SK-N-SH treated with all-trans-retinoic acid at 6 μM for 48 hours (cell line): ENCODE data around the gene GLYATL2.

Experiments used
- ATAC-seq: fragments of 200-7000 bp; cut with Tn5 transposase; 3 replicates; pipeline ENCODE4 v1.9.1; 2020; ENCODE audit warnings: mild to moderate bottlenecking, moderate library complexity
- ARNTL ChIP-seq: fragments of 450-650 bp; formaldehyde crosslinking; IDR thresholded peaks from 2 replicates; pipeline ENCODE4 v1.5.0; 2020; ENCODE audit warnings: low read depth, mild to moderate bottlenecking, moderate library complexity, borderline replicate concordance
- BACH2 ChIP-seq: fragments of 250-450 bp; sonication (Bioruptor Pico); IDR thresholded peaks from 2 replicates; pipeline ENCODE4 v1.9.0; 2021; ENCODE audit warnings: mild to moderate bottlenecking, borderline replicate concordance
- CREB5 ChIP-seq: fragments of 250-450 bp; sonication (Bioruptor Pico); IDR thresholded peaks from 2 replicates; pipeline ENCODE4 v1.5.1; 2020; ENCODE audit warnings: low read depth, mild to moderate bottlenecking, moderate library complexity
- ESRRG ChIP-seq: fragments of 250-450 bp; sonication (Bioruptor Pico); IDR thresholded peaks from 2 replicates; pipeline ENCODE4 v1.6.1; 2021; ENCODE audit warnings: mild to moderate bottlenecking
- GLIS3 ChIP-seq: fragments of 250-450 bp; sonication (Bioruptor Pico); IDR thresholded peaks from 2 replicates; pipeline ENCODE4 v1.5.0; 2020; ENCODE audit warnings: mild to moderate bottlenecking, moderate library complexity
- OSR1 ChIP-seq: fragments of 250-450 bp; sonication (Bioruptor Pico); IDR thresholded peaks from 2 replicates; pipeline ENCODE4 v1.8.0; 2022; ENCODE audit warnings: moderate library complexity, mild to moderate bottlenecking, inconsistent platforms
- POU6F1 ChIP-seq: fragments of 250-450 bp; sonication (Bioruptor Pico); IDR thresholded peaks from 2 replicates; pipeline ENCODE4 v1.8.0; 2021; ENCODE audit warnings: low read depth, mild to moderate bottlenecking, moderate library complexity, borderline replicate concordance
- RARB ChIP-seq: fragments of 250-450 bp; sonication (Bioruptor Pico); IDR thresholded peaks from 2 replicates; pipeline ENCODE4 v1.8.0; 2021; ENCODE audit warnings: mild to moderate bottlenecking, moderate library complexity
- SNAI2 ChIP-seq: fragments of 250-450 bp; sonication (Bioruptor Pico); IDR thresholded peaks from 2 replicates; pipeline ENCODE4 v1.5.0; 2020; ENCODE audit warnings: mild to moderate bottlenecking, moderate library complexity
- TCF4 ChIP-seq: fragments of 250-450 bp; sonication (Bioruptor Pico); IDR thresholded peaks from 2 replicates; pipeline ENCODE4 v1.8.0; 2021; ENCODE audit warnings: mild to moderate bottlenecking, moderate library complexity, borderline replicate concordance
- TOX ChIP-seq: fragments of 250-450 bp; sonication (Bioruptor Pico); IDR thresholded peaks from 2 replicates; pipeline ENCODE4 v1.8.0; 2021; ENCODE audit warnings: mild to moderate bottlenecking, moderate library complexity, borderline replicate concordance
- ZC3H10 ChIP-seq: fragments of 250-450 bp; sonication (Bioruptor Pico); IDR thresholded peaks from 2 replicates; pipeline ENCODE4 v1.5.1; 2021; ENCODE audit warnings: mild to moderate bottlenecking, moderate library complexity
- ZFP3 ChIP-seq: fragments of 250-450 bp; sonication (Bioruptor Pico); IDR thresholded peaks from 2 replicates; pipeline ENCODE4 v1.5.0; 2020; ENCODE audit warnings: mild to moderate bottlenecking, moderate library complexity
- ZFP30 ChIP-seq: fragments of 450-650 bp; formaldehyde crosslinking; IDR thresholded peaks from 2 replicates; pipeline ENCODE4 v1.5.0; 2022; ENCODE audit warnings: mild to moderate bottlenecking, moderate library complexity
- ZNF565 ChIP-seq: fragments of 450-650 bp; formaldehyde crosslinking; conservative IDR thresholded peaks from 2 replicates; pipeline ENCODE4 v1.5.0; 2020; ENCODE audit warnings: low read depth, mild to moderate bottlenecking, moderate library complexity
- ZNF70 ChIP-seq: fragments of 450-650 bp; formaldehyde crosslinking; IDR thresholded peaks from 2 replicates; pipeline ENCODE4 v1.5.0; 2020; ENCODE audit warnings: mild to moderate bottlenecking, moderate library complexity
- ZNF8 ChIP-seq: fragments of 450-650 bp; formaldehyde crosslinking; IDR thresholded peaks from 2 replicates; pipeline ENCODE4 v1.5.0; 2020; ENCODE audit warnings: mild to moderate bottlenecking, moderate library complexity
- TF ChIP-seq, protein P1 (sequence below): fragments of 250-450 bp; sonication (Bioruptor Pico); IDR thresholded peaks from 2 replicates; pipeline ENCODE4 v1.5.0; 2020; ENCODE audit warnings: mild to moderate bottlenecking, moderate library complexity
- TF ChIP-seq, protein P2 (sequence below): fragments of 250-450 bp; sonication (Bioruptor Pico); IDR thresholded peaks from 2 replicates; pipeline ENCODE4 v1.8.0; 2020; ENCODE audit warnings: mild to moderate bottlenecking, moderate library complexity, borderline replicate concordance
- TF ChIP-seq, protein P3 (sequence below): fragments of 250-450 bp; sonication (Bioruptor Pico); IDR thresholded peaks from 2 replicates; pipeline ENCODE4 v1.5.1; 2021; ENCODE audit warnings: mild to moderate bottlenecking, moderate library complexity

GLYATL2 gene

DNA sequence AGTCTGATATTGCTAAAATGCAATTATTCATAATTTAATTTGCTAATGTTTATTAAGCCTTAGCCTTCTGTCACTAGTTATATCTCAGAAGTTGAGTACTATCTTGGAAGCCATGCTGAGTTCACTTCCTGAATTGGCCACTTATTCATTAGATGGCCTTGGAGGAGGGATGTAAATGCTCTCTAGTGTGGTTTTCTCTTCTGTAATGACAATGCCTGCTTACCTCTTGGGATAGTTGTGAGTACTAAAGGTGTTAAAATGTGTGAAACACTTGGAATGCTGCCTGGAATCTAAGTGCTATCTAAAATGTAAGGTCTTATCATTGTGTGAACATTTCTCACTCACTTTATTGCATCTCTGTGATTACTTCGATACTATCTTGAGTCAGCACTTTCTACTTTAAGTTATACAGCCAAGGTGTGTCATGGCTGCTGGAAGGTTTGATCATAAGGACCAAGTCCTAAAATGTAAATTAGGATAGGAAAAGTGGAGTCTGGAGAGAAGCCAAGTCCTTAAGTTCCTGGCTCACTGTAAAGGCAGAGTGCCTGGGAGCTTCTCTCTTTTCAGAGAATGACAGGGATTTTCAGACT lies 12.4 kb downstream of the GLYATL2 start (continued):
- no peak for TF ChIP-seq POU6F1 (CRISPR knock-in tag)
- no peak for TF ChIP-seq ESRRG (CRISPR knock-in tag)
- TF ChIP-seq, all 23 proteins: peak for 0

DNA sequence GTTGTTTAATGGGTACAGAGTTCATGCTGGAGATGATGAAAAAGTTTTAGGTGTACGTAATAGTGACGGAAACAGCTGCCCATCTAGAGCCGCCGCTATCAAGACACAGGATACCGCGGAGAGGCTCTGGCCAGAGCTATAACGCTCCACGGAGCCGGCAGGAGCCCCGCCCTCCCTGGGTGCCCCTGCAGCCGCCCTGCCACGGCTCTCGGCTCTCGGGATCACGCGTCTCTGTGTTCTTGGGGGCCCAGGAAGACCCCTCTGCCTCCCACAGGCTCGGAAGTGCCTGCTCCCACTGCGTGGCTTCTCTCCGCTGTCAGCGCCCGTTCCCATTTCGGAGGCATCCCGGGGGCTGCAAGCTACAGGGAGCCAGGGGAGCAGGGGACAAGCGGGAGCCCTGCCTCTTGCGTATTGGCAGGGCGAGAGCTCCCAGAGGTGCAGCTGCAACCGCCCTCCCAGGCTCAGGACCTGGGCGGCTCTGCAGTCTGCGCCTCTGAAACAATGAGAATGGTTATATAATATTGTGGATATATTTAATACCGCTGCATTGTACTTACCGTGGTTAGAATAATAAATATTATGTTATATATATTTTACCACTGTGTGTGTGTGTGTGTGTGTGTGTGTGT lies 13.7 kb downstream of the GLYATL2 start:
- ATAC-seq, result no peak
- TF ChIP-seq, protein P1, sequence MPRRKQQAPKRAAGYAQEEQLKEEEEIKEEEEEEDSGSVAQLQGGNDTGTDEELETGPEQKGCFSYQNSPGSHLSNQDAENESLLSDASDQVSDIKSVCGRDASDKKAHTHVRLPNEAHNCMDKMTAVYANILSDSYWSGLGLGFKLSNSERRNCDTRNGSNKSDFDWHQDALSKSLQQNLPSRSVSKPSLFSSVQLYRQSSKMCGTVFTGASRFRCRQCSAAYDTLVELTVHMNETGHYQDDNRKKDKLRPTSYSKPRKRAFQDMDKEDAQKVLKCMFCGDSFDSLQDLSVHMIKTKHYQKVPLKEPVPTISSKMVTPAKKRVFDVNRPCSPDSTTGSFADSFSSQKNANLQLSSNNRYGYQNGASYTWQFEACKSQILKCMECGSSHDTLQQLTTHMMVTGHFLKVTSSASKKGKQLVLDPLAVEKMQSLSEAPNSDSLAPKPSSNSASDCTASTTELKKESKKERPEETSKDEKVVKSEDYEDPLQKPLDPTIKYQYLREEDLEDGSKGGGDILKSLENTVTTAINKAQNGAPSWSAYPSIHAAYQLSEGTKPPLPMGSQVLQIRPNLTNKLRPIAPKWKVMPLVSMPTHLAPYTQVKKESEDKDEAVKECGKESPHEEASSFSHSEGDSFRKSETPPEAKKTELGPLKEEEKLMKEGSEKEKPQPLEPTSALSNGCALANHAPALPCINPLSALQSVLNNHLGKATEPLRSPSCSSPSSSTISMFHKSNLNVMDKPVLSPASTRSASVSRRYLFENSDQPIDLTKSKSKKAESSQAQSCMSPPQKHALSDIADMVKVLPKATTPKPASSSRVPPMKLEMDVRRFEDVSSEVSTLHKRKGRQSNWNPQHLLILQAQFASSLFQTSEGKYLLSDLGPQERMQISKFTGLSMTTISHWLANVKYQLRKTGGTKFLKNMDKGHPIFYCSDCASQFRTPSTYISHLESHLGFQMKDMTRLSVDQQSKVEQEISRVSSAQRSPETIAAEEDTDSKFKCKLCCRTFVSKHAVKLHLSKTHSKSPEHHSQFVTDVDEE, result no peak
- TF ChIP-seq RARB, result no peak
- TF ChIP-seq TCF4 (CRISPR knock-in tag), result no peak
- no peak for TF ChIP-seq ZFP3 (CRISPR knock-in tag)
- TF ChIP-seq, protein P2, sequence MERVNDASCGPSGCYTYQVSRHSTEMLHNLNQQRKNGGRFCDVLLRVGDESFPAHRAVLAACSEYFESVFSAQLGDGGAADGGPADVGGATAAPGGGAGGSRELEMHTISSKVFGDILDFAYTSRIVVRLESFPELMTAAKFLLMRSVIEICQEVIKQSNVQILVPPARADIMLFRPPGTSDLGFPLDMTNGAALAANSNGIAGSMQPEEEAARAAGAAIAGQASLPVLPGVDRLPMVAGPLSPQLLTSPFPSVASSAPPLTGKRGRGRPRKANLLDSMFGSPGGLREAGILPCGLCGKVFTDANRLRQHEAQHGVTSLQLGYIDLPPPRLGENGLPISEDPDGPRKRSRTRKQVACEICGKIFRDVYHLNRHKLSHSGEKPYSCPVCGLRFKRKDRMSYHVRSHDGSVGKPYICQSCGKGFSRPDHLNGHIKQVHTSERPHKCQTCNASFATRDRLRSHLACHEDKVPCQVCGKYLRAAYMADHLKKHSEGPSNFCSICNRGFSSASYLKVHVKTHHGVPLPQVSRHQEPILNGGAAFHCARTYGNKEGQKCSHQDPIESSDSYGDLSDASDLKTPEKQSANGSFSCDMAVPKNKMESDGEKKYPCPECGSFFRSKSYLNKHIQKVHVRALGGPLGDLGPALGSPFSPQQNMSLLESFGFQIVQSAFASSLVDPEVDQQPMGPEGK (CRISPR knock-in tag), result no peak
- no peak for TF ChIP-seq OSR1 (CRISPR knock-in tag)
- TF ChIP-seq, protein P3, sequence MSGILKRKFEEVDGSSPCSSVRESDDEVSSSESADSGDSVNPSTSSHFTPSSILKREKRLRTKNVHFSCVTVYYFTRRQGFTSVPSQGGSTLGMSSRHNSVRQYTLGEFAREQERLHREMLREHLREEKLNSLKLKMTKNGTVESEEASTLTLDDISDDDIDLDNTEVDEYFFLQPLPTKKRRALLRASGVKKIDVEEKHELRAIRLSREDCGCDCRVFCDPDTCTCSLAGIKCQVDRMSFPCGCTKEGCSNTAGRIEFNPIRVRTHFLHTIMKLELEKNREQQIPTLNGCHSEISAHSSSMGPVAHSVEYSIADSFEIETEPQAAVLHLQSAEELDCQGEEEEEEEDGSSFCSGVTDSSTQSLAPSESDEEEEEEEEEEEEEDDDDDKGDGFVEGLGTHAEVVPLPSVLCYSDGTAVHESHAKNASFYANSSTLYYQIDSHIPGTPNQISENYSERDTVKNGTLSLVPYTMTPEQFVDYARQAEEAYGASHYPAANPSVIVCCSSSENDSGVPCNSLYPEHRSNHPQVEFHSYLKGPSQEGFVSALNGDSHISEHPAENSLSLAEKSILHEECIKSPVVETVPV (CRISPR knock-in tag), result no peak
- TF ChIP-seq ZC3H10 (CRISPR knock-in tag), result no peak
- no peak for TF ChIP-seq SNAI2
- TF ChIP-seq TOX (CRISPR knock-in tag), result no peak
- TF ChIP-seq CREB5 (CRISPR knock-in tag), result no peak
- TF ChIP-seq GLIS3 (CRISPR knock-in tag), result no peak
- TF ChIP-seq BACH2 (CRISPR knock-in tag), result no peak
- no peak for TF ChIP-seq ARNTL (CRISPR knock-in tag)
- no peak for TF ChIP-seq ZNF8 (CRISPR knock-in tag)
- TF ChIP-seq ESRRG (CRISPR knock-in tag), result no peak
- no peak for TF ChIP-seq ZFP30 (CRISPR knock-in tag)
- TF ChIP-seq ZNF565 (CRISPR knock-in tag), result no peak

GRCh38 chr11:58829786-58830185 lies 14.7 kb downstream of the GLYATL2 start:
- no peak for TF ChIP-seq ZNF70 (CRISPR knock-in tag)
- peak; percentile 82 for ATAC-seq

GRCh38 chr11:58813693-58814092 lies 30.8 kb downstream of the GLYATL2 start:
- ATAC-seq, result no peak
- TF ChIP-seq BACH2 (CRISPR knock-in tag) (no peak), TCF4 (CRISPR knock-in tag) (no peak), ESRRG (CRISPR knock-in tag) (no peak), GLIS3 (CRISPR knock-in tag) (no peak), RARB (no peak), TOX (CRISPR knock-in tag) (no peak), ZNF8 (CRISPR knock-in tag) (no peak)
- TF ChIP-seq, protein P3 (CRISPR knock-in tag), result no peak
- TF ChIP-seq, protein P1, result no peak
